K562 (cell line): ENCODE results near the gene LIMCH1. TPM values are rescaled to one million over a fixed set of nuclear protein-coding genes. Genes with fewer than 3 reads are reported as not detected.

Experiments
- CREB3L1 ChIP-seq: fragments of 450-650 bp; IDR thresholded peaks from 2 replicates; pipeline ENCODE4 v1.6.1; 2014; ENCODE audit warnings: low read depth, mild to moderate bottlenecking, moderate library complexity, borderline replicate concordance
- FOXK2 ChIP-seq, 2 experiments: fragments of 450-650 bp; IDR thresholded peaks in 1 of 2; conservative IDR thresholded peaks in 1 of 2; 2 replicates each; pipeline ENCODE4 v1.6.1; 2016; ENCODE audit warnings: low read depth in 2 of 2, mild to moderate bottlenecking in 1 of 2
- MGA ChIP-seq: fragments of 450-650 bp; IDR thresholded peaks from 2 replicates; pipeline ENCODE4 v1.6.1; 2016; ENCODE audit warnings: mild to moderate bottlenecking, moderate library complexity
- NONO ChIP-seq, 2 experiments: fragments of 200-400 bp in 1 of 2; fragments of 450-650 bp in 1 of 2; formaldehyde crosslinking in 1 of 2; IDR thresholded peaks; 2 replicates each; pipeline ENCODE4 v1.6.1; 2017; ENCODE audit warnings: low read depth in 2 of 2, mild to moderate bottlenecking in 2 of 2, moderate library complexity in 2 of 2, low read length in 1 of 2
- polyA plus RNA-seq, 8 experiments: library from polyadenylated mRNA; depleted of rRNA in 4 of 8; stranded (reverse) in 5 of 8; unstranded in 3 of 8; fragments of >200 nt; fragmentation: Nextera tagmentation in 2 of 8; fragmentation: Illumina TruSeq in 1 of 8; extraction: Ambion mirVana in 2 of 8; extraction: Trizol in 1 of 8; gene quantifications; 2 replicates each; pipeline versions ENCODE4 v1.2.1 to v1.2.3, GENCODE V29; 2011 to 2014; ENCODE audit warnings: inconsistent platforms in 1 of 8, missing spikeins in 1 of 8
- total RNA-seq, 7 experiments: library from RNA; depleted of rRNA in 6 of 7; stranded (reverse); fragments of >200 nt in 6 of 7; fragmentation: Illumina TruSeq in 2 of 7; extraction: Trizol in 2 of 7; gene quantifications; 2 replicates each; pipeline versions ENCODE4 v1.2.1 to v1.2.3, GENCODE V29; 2011 to 2021; ENCODE audit warnings: low replicate concordance in 1 of 7

LIMCH1 gene
- total and polyA plus RNA-seq, 9 of the 15 experiments (the other 6 are each of a cell fraction or from before 2014, with no cell fraction given): 0.35 TPM; not detected in 8

GRCh38 chr4:41590591-41590990 is 52.6 kb downstream of the LIMCH1 start (continued):
- no peak for TF ChIP-seq NONO (IDR thresholded peaks at IDR 0.05; ENCODE audit: low read depth in 2 of 2, low read length in 1 of 2)
- TF ChIP-seq FOXK2 (conservative IDR thresholded peaks at IDR 0.05 in 1 of 2, IDR thresholded peaks at IDR 0.05 in 1 of 2; ENCODE audit: low read depth in 2 of 2): no peak
- TF ChIP-seq CREB3L1: no peak
- TF ChIP-seq MGA: no peak
